ENCODE results near the gene LHFPL2. TPM values are rescaled to one million over a fixed set of nuclear protein-coding genes. Genes with fewer than 3 reads are reported as not detected.
A peak's percentile ranks its signal among the peaks of the same experiment; 100 is the strongest.

Gene LHFPL2
- total and polyA plus RNA-seq, 9 of the 15 experiments (the other 6 are each of a cell fraction or from before 2014, with no cell fraction given): 1.0 to 6.6 (median 4.6) TPM

DNA sequence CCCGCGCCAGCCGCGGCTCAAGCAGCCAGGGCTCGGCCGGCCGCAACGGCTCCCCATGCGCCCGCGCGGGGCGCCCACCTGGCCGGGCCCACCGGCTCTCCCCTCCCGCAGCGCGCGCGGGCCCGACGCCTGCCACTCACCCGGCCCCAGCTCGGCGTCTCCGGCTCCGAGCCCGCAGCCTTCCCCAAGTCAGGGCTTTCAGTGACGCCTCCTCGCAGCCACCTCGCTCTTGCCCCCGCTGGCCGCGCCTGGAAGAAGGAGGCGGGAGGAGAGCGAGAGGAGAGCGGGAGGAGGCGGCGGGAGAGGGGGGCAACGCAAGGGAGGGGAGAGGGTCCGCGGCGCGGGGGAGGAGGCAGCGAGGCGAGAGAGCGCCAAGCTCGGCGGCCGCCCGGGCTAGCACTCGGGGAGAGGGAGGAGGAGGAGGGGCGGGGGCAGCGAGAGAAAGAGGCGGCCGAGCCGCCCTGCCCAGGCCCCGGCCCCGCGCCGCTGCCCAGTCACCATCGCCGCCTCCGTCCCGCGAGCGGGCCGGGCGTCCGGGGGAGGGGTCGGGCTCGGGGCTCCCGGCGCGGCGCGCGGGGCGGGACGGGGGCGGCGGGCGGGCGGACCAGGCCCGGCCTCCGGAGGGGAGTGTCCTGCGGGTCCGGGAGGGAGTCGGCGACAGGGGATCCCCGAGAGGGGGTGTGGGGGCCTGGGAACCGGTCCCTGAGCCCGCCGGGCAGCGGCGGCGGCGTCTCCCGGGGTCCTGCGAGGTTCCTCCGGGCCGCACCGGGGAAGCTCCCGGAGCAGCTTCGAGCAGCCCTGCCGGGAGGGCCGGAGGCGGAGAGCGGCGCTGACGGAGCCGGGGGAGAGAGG, at the start of gene LHFPL2 (continued):
- TF ChIP-seq ZBTB40 (IDR thresholded peaks at IDR 0.05) (no peak), ZBTB40 (CRISPR knock-in tag; IDR thresholded peaks at IDR 0.05) (no peak), PHF20 (IDR thresholded peaks at IDR 0.05; ENCODE audit: partially characterized antibody) (no peak), KDM5B (IDR thresholded peaks at IDR 0.05; ENCODE audit: insufficient replicate concordance, low read depth, low read length) (no peak), KLF6 (CRISPR knock-in tag; IDR thresholded peaks at IDR 0.05; ENCODE audit: borderline replicate concordance) (no peak), HMG20A (CRISPR knock-in tag; conservative IDR thresholded peaks at IDR 0.05) (no peak), FOXK1 (CRISPR knock-in tag; IDR thresholded peaks at IDR 0.05; ENCODE audit: borderline replicate concordance) (no peak), IRF2 (CRISPR knock-in tag; IDR thresholded peaks at IDR 0.05) (no peak)
- TF ChIP-seq, protein P1, sequence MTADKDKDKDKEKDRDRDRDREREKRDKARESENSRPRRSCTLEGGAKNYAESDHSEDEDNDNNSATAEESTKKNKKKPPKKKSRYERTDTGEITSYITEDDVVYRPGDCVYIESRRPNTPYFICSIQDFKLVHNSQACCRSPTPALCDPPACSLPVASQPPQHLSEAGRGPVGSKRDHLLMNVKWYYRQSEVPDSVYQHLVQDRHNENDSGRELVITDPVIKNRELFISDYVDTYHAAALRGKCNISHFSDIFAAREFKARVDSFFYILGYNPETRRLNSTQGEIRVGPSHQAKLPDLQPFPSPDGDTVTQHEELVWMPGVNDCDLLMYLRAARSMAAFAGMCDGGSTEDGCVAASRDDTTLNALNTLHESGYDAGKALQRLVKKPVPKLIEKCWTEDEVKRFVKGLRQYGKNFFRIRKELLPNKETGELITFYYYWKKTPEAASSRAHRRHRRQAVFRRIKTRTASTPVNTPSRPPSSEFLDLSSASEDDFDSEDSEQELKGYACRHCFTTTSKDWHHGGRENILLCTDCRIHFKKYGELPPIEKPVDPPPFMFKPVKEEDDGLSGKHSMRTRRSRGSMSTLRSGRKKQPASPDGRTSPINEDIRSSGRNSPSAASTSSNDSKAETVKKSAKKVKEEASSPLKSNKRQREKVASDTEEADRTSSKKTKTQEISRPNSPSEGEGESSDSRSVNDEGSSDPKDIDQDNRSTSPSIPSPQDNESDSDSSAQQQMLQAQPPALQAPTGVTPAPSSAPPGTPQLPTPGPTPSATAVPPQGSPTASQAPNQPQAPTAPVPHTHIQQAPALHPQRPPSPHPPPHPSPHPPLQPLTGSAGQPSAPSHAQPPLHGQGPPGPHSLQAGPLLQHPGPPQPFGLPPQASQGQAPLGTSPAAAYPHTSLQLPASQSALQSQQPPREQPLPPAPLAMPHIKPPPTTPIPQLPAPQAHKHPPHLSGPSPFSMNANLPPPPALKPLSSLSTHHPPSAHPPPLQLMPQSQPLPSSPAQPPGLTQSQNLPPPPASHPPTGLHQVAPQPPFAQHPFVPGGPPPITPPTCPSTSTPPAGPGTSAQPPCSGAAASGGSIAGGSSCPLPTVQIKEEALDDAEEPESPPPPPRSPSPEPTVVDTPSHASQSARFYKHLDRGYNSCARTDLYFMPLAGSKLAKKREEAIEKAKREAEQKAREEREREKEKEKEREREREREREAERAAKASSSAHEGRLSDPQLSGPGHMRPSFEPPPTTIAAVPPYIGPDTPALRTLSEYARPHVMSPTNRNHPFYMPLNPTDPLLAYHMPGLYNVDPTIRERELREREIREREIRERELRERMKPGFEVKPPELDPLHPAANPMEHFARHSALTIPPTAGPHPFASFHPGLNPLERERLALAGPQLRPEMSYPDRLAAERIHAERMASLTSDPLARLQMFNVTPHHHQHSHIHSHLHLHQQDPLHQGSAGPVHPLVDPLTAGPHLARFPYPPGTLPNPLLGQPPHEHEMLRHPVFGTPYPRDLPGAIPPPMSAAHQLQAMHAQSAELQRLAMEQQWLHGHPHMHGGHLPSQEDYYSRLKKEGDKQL (CRISPR knock-in tag; IDR thresholded peaks at IDR 0.05; ENCODE audit: borderline replicate concordance): no peak
- TF ChIP-seq, protein P2, sequence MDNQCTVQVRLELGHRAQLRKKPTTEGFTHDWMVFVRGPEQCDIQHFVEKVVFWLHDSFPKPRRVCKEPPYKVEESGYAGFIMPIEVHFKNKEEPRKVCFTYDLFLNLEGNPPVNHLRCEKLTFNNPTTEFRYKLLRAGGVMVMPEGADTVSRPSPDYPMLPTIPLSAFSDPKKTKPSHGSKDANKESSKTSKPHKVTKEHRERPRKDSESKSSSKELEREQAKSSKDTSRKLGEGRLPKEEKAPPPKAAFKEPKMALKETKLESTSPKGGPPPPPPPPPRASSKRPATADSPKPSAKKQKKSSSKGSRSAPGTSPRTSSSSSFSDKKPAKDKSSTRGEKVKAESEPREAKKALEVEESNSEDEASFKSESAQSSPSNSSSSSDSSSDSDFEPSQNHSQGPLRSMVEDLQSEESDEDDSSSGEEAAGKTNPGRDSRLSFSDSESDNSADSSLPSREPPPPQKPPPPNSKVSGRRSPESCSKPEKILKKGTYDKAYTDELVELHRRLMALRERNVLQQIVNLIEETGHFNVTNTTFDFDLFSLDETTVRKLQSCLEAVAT (IDR thresholded peaks at IDR 0.05): 0 out of 4 replicates have a peak, but pooled peaks of 1 of the 2 experiments have one; percentile 33

Data from K562 (cell line).